K562 (cell line): ENCODE measurements around the gene BRWD1. TPM values are rescaled to one million over a fixed set of nuclear protein-coding genes. Genes with fewer than 3 reads are reported as not detected.

Experiments
- AFF4 ChIP-seq: sonication (generic); formaldehyde crosslinking; IDR thresholded peaks from 2 replicates; pipeline ENCODE4 v1.8.0; 2023; ENCODE audit warnings: mild to moderate bottlenecking, missing genetic modification reagents
- EP300 ChIP-seq: IDR thresholded peaks from 2 replicates; pipeline ENCODE4 v1.6.1; 2012; ENCODE audit warnings: low read length, improper control_type of control experiment
- ESRRB ChIP-seq: fragments of 250-450 bp; sonication (Bioruptor Pico); IDR thresholded peaks from 2 replicates; pipeline ENCODE4 v1.5.0; 2020; ENCODE audit warnings: mild to moderate bottlenecking, moderate library complexity, borderline replicate concordance
- FOXM1 ChIP-seq, 2 experiments: fragments of 450-650 bp in 1 of 2; sonication (generic) in 1 of 2; formaldehyde crosslinking in 1 of 2; IDR thresholded peaks; 2 replicates each; pipeline versions ENCODE4 v1.6.1 to v1.9.0; 2017 to 2022; ENCODE audit warnings: low read depth in 2 of 2, mild to moderate bottlenecking in 2 of 2, missing genetic modification reagents in 1 of 2, moderate library complexity in 1 of 2
- HBP1 ChIP-seq: fragments of 450-650 bp; formaldehyde crosslinking; IDR thresholded peaks from 2 replicates; pipeline ENCODE4 v1.4.0; 2022; ENCODE audit warnings: missing genetic modification characterization
- KLF6 ChIP-seq: fragments of 250-450 bp; sonication (Bioruptor Pico); IDR thresholded peaks from 2 replicates; pipeline ENCODE4 v1.4.0; 2020; ENCODE audit warnings: mild to moderate bottlenecking, moderate library complexity, borderline replicate concordance
- MTA3 ChIP-seq: fragments of 450-650 bp; formaldehyde crosslinking; IDR thresholded peaks from 2 replicates; pipeline ENCODE4 v1.6.1; 2017; ENCODE audit warnings: mild to moderate bottlenecking, borderline replicate concordance
- NRF1 ChIP-seq, 2 experiments: fragments of 450-650 bp; IDR thresholded peaks in 1 of 2; conservative IDR thresholded peaks in 1 of 2; 2 replicates each; pipeline ENCODE4 v1.6.1; 2014; ENCODE audit warnings: mild to moderate bottlenecking in 2 of 2
- POLR2B ChIP-seq: fragments of 450-650 bp; IDR thresholded peaks from 2 replicates; pipeline ENCODE4 v1.6.1; 2018; ENCODE audit warnings: low read depth; ENCODE audit not compliant: partially characterized antibody
- SMAD3 ChIP-seq: fragments of 450-650 bp; formaldehyde crosslinking; conservative IDR thresholded peaks from 2 replicates; pipeline ENCODE4 v1.4.0; 2020; ENCODE audit warnings: mild to moderate bottlenecking
- TEAD2 ChIP-seq: fragments of 450-650 bp; IDR thresholded peaks from 2 replicates; pipeline ENCODE4 v1.6.1; 2016; ENCODE audit warnings: missing genetic modification characterization, control low read depth, missing compliant biosample characterization
- U2AF1 ChIP-seq: fragments of 200-400 bp; formaldehyde crosslinking; optimal IDR thresholded peaks from 2 replicates; pipeline ENCODE3; 2017; ENCODE audit warnings: mild to moderate bottlenecking, low read depth, low read length, moderate library complexity
- ZNF232 ChIP-seq: sonication (generic); formaldehyde crosslinking; IDR thresholded peaks from 2 replicates; pipeline ENCODE4 v1.8.0; 2022; ENCODE audit warnings: mild to moderate bottlenecking, missing genetic modification reagents
- ZNF347 ChIP-seq: fragments of 450-650 bp; formaldehyde crosslinking; IDR thresholded peaks from 2 replicates; pipeline ENCODE4 v1.4.0; 2020; ENCODE audit warnings: low read depth, mild to moderate bottlenecking, moderate library complexity
- ZNF778 ChIP-seq: fragments of 450-650 bp; formaldehyde crosslinking; IDR thresholded peaks from 2 replicates; pipeline ENCODE4 v1.4.0; 2020; ENCODE audit warnings: mild to moderate bottlenecking, moderate library complexity
- polyA plus RNA-seq, 8 experiments: library from polyadenylated mRNA; depleted of rRNA in 4 of 8; stranded (reverse) in 5 of 8; unstranded in 3 of 8; fragments of >200 nt; fragmentation: Nextera tagmentation in 2 of 8; fragmentation: Illumina TruSeq in 1 of 8; extraction: Ambion mirVana in 2 of 8; extraction: Trizol in 1 of 8; gene quantifications; 2 replicates each; pipeline versions ENCODE4 v1.2.1 to v1.2.3, GENCODE V29; 2011 to 2014; ENCODE audit warnings: inconsistent platforms in 1 of 8, missing spikeins in 1 of 8
- total RNA-seq, 7 experiments: library from RNA; depleted of rRNA in 6 of 7; stranded (reverse); fragments of >200 nt in 6 of 7; fragmentation: Illumina TruSeq in 2 of 7; extraction: Trizol in 2 of 7; gene quantifications; 2 replicates each; pipeline versions ENCODE4 v1.2.1 to v1.2.3, GENCODE V29; 2011 to 2021; ENCODE audit warnings: low replicate concordance in 1 of 7
- TF ChIP-seq, protein P1 (sequence below): fragments of 250-450 bp; sonication (Bioruptor Pico); IDR thresholded peaks from 2 replicates; pipeline ENCODE4 v1.8.0; 2022; ENCODE audit warnings: moderate library complexity, mild to moderate bottlenecking, inconsistent platforms
- TF ChIP-seq, protein P2 (sequence below), 2 experiments: IDR thresholded peaks; 2 replicates each; pipeline ENCODE4 v1.6.1; 2011; ENCODE audit warnings: borderline replicate concordance in 1 of 2, control low read depth in 1 of 2, low read depth in 1 of 2, low read length in 1 of 2, mild to moderate bottlenecking in 1 of 2, mixed read lengths in 1 of 2, moderate library complexity in 1 of 2; ENCODE audit not compliant: insufficient read depth in 1 of 2, insufficient read length in 1 of 2, poor library complexity in 1 of 2, severe bottlenecking in 1 of 2; ENCODE audit errors: extremely low read depth in 1 of 2
- TF ChIP-seq, protein P3 (sequence below): fragments of 250-450 bp; sonication (Bioruptor Pico); IDR thresholded peaks from 2 replicates; pipeline ENCODE4 v1.6.1; 2021; ENCODE audit warnings: mild to moderate bottlenecking

BRWD1 gene
- total and polyA plus RNA-seq, 9 of the 15 experiments (the other 6 are each of a cell fraction or from before 2014, with no cell fraction given), result 10.1 to 60.2 (median 34.1) TPM

DNA sequence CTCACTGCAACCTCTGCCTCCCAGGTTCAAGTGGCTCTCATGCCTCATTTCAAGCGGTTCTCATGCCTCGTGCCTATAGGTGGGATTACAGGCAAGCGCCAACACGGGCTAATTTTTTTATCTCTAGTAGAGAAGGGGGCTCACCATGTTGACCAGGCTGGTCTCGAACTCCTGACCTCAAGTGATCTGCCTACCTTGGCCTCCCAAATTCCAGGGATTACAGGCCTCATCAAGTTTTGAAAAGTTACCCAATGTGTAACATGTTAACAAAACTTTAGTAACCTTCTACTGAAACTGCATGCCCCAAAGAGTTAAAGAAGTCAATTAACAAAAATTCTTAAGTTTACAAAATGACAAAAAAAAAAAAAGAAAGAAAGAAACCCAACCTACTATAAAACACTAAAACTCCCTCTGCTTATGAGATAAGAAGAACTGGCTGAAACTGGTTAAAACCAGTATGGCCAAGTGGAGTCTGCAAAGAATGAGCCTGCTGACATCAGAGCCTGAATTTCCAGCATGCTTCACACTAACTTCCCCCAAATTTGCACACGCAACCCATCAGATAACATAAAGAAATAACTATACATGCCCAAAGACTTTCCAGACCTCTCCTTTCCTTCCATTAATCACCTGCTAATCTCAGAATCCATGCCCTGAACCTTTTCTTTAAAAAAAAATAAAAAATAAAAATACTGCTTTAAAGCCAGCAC lies 104.7 kb downstream of the BRWD1 start (continued):
- TF ChIP-seq AFF4 (CRISPR knock-in tag) (no peak), NRF1 (conservative IDR thresholded peaks at IDR 0.05 in 1 of 2, IDR thresholded peaks at IDR 0.05 in 1 of 2) (no peak), POLR2B (no peak), SMAD3 (CRISPR knock-in tag) (0 out of 2 replicates have a peak, but pooled peaks have one; percentile 4), HBP1 (CRISPR knock-in tag) (no peak), KLF6 (CRISPR knock-in tag) (no peak; the same call in 1 of the 2 replicates), FOXM1 (IDR thresholded peaks at IDR 0.05; ENCODE audit: low read depth) (peak; percentile 8; the same call in 1 of the 2 replicates), FOXM1 (CRISPR knock-in tag; IDR thresholded peaks at IDR 0.05; ENCODE audit: low read depth) (no peak), ZNF232 (CRISPR knock-in tag) (no peak), ZNF347 (CRISPR knock-in tag) (no peak), U2AF1 (no peak), EP300 (peak; percentile 64; the same call in 1 of the 2 replicates), MTA3 (no peak), TEAD2 (tag) (peak; percentile 43; the same call in 1 of the 2 replicates), ESRRB (CRISPR knock-in tag) (no peak), ZNF778 (CRISPR knock-in tag) (no peak)
- TF ChIP-seq, protein P1, sequence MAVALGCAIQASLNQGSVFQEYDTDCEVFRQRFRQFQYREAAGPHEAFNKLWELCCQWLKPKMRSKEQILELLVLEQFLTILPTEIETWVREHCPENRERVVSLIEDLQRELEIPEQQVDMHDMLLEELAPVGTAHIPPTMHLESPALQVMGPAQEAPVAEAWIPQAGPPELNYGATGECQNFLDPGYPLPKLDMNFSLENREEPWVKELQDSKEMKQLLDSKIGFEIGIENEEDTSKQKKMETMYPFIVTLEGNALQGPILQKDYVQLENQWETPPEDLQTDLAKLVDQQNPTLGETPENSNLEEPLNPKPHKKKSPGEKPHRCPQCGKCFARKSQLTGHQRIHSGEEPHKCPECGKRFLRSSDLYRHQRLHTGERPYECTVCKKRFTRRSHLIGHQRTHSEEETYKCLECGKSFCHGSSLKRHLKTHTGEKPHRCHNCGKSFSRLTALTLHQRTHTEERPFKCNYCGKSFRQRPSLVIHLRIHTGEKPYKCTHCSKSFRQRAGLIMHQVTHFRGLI, result no peak; the same call in 1 of the 2 replicates
- TF ChIP-seq, protein P2, sequence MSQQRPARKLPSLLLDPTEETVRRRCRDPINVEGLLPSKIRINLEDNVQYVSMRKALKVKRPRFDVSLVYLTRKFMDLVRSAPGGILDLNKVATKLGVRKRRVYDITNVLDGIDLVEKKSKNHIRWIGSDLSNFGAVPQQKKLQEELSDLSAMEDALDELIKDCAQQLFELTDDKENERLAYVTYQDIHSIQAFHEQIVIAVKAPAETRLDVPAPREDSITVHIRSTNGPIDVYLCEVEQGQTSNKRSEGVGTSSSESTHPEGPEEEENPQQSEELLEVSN (IDR thresholded peaks at IDR 0.05; ENCODE audit: borderline replicate concordance in 1 of 2, extremely low read depth in 1 of 2, insufficient read depth in 1 of 2, insufficient read length in 1 of 2, low read depth in 1 of 2, low read length in 1 of 2, poor library complexity in 1 of 2, severe bottlenecking in 1 of 2), result peak in 1 of 2 experiments; percentile 46
- TF ChIP-seq, protein P3, sequence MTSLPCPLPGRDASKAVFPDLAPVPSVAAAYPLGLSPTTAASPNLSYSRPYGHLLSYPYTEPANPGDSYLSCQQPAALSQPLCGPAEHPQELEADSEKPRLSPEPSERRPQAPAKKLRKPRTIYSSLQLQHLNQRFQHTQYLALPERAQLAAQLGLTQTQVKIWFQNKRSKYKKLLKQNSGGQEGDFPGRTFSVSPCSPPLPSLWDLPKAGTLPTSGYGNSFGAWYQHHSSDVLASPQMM, result no peak
